T-cell (primary cell): ENCODE results near the gene SLC24A3. TPM values are rescaled to one million over a fixed set of nuclear protein-coding genes. Genes with fewer than 3 reads are reported as not detected.

Experiments used
- ATAC-seq, 4 experiments: fragments of 200-7000 bp in 3 of 4; fragments of 150-1000 bp in 1 of 4; cut with Tn5 transposase; replicated peaks in 1 of 4; 1 replicate in 3 of 4; 2 replicates in 1 of 4; pipeline ENCODE4 v1.10.0; 2021; ENCODE audit warnings: moderate library complexity in 3 of 4, mild to moderate bottlenecking in 2 of 4, moderate number of reproducible peaks in 1 of 4
- CTCF ChIA-PET, 2 donors: fragments of 300-600 bp; sonication (Branson Sonifier 250); formaldehyde crosslinking; loops; one replicate each; lab custom pipeline; 2022; ENCODE audit warnings: antibody characterized with exemption in 2 of 2; lab: Charles Lee
- POLR2A ChIA-PET, 2 donors: fragments of 300-600 bp; sonication (Branson Sonifier 250); formaldehyde crosslinking; loops; one replicate each; lab custom pipeline; 2022; ENCODE audit warnings: antibody characterized with exemption in 2 of 2; lab: Charles Lee
- DNase-seq, 35 experiments: peaks; one replicate each; pipeline versions ENCODE4 v3.0.0 to v3.0.0-alpha.2; 2013 to 2023
- H3K27ac ChIP-seq: one replicate; pipeline ENCODE4 v1.5.1; 2013; ENCODE audit warnings: low read length
- H3K27me3 ChIP-seq, 2 experiments: replicated peaks in 1 of 2; 1 replicate in 1 of 2; 2 replicates in 1 of 2; pipeline versions ENCODE4 v1.6.1 to v1.7.0; 2013; ENCODE audit warnings: low read length in 1 of 2, mixed read lengths in 1 of 2; ENCODE audit not compliant: control insufficient read depth in 2 of 2, insufficient read depth in 2 of 2; ENCODE audit errors: extremely low read depth in 1 of 2
- H3K36me3 ChIP-seq, 2 donors: 1 replicate in 1 of 2; 2 replicates in 1 of 2; pipeline versions ENCODE4 v1.6.1 to v1.7.0; 2013; ENCODE audit warnings: low read length in 1 of 2; ENCODE audit not compliant: control insufficient read depth in 2 of 2, insufficient read depth in 1 of 2; ENCODE audit errors: extremely low read depth in 1 of 2
- H3K4me1 ChIP-seq, 2 experiments: 1 replicate in 1 of 2; 2 replicates in 1 of 2; pipeline versions ENCODE4 v1.6.1 to v1.7.0; 2013; ENCODE audit warnings: low read length in 2 of 2, mixed read lengths in 1 of 2; ENCODE audit not compliant: insufficient read depth in 2 of 2, control insufficient read depth in 1 of 2; ENCODE audit errors: extremely low read depth in 1 of 2
- H3K4me3 ChIP-seq, 2 donors: 1 replicate in 1 of 2; 2 replicates in 1 of 2; pipeline versions ENCODE4 v1.5.1 to v1.7.0; 2013; ENCODE audit warnings: mild to moderate bottlenecking in 2 of 2, low read length in 1 of 2, moderate library complexity in 1 of 2; ENCODE audit not compliant: control insufficient read depth in 1 of 2; ENCODE audit errors: extremely low read depth in 1 of 2
- H3K9me3 ChIP-seq: 2 replicates; pipeline ENCODE4 v1.7.0; 2013
- H3K27ac Mint-ChIP-seq, 2 donors: one replicate each; pipeline ENCODE4 v1.8.0; 2020 to 2021; ENCODE audit warnings: mild to moderate bottlenecking in 2 of 2, mixed read lengths in 2 of 2
- H3K27me3 Mint-ChIP-seq, 2 donors: one replicate each; pipeline ENCODE4 v1.8.0; 2021 to 2022; ENCODE audit warnings: mixed read lengths in 2 of 2
- H3K36me3 Mint-ChIP-seq: one replicate; pipeline ENCODE4 v1.8.0; 2021; ENCODE audit warnings: mixed read lengths
- H3K4me1 Mint-ChIP-seq, 3 donors: one replicate each; pipeline ENCODE4 v1.8.0; 2020 to 2022; ENCODE audit warnings: mixed read lengths in 3 of 3, mild to moderate bottlenecking in 1 of 3
- H3K4me3 Mint-ChIP-seq, 3 donors: one replicate each; pipeline ENCODE4 v1.8.0; 2020 to 2022; ENCODE audit warnings: mild to moderate bottlenecking in 3 of 3, mixed read lengths in 3 of 3, moderate library complexity in 3 of 3
- H3K9me3 Mint-ChIP-seq, 3 donors: one replicate each; pipeline ENCODE4 v1.8.0; 2020 to 2022; ENCODE audit warnings: mixed read lengths in 3 of 3
- WGBS: methylation state at CpG from one replicate; pipeline ENCODE4 v1.1.5; 2013; ENCODE audit warnings: missing lambda C conversion rate; ENCODE audit not compliant: insufficient coverage; 5-methylcytosine and 5-hydroxymethylcytosine counted together
- total RNA-seq, 35 experiments: library from RNA in 6 of 35; stranded (reverse) in 6 of 35; fragments of 120-200 nt in 1 of 35; gene quantifications; one replicate each; pipeline versions ENCODE4 v1.2.1 to v1.2.4 and lab custom pipeline; 2013 to 2026

SLC24A3 gene
- total RNA-seq, 5 donors from 2014 or later (not counting 1 experiment from before 2014, with no cell fraction given) = 0.06 to 0.25 (median 0.12) TPM

DNA sequence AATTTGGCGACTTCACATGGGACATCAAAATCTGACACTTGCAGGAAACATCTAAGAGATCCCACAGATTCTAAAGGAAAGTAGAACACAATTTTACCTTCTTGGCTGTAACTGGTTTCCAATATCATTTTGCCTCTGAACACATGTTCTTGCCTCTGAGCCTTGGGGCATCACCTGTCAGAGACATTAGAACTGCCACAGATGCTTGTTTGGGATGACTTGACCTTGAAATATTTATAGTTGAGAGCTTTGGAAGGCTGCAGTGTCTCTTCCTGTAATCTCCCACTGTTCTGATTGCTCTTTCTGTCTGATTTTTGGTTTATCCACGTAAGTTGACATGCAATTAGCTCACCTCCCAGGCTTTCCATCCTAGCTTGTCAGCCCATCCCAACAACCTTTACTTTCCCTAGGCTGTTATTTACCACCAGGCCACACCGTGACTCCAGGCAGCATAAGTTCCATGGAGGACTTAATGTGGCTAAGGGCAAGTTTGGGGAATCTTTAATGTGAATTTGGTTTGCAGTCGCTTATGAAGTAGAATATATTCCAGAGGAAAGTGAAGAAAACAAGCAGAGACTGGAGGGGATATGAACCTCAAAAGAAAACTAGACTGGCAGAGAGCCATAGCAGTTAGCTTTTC lies 289.2 kb downstream of the SLC24A3 start:
- no peak overlapping the region for H3K4me3 Mint-ChIP-seq
- CTCF ChIA-PET = no interaction called here
- no peaks in the 10 kb centered on the region for H3K4me1 ChIP-seq
- H3K4me3 ChIP-seq = no peak overlapping the region
- no peaks in the 10 kb centered on the region for H3K27me3 ChIP-seq
- ATAC-seq (no peak), DNase-seq (no peak)
- no peaks in the 10 kb centered on the region for H3K36me3 Mint-ChIP-seq
- H3K9me3 Mint-ChIP-seq = no peaks in the 10 kb centered on the region
- peaks cover 2 to 4% of the 10 kb centered on the region in 2 donors for H3K27me3 Mint-ChIP-seq
- H3K4me1 Mint-ChIP-seq = peaks cover 3 to 6% (median 3%) of the 10 kb centered on the region in 3 donors
- H3K9me3 ChIP-seq = no peaks in the 10 kb centered on the region
- H3K27ac ChIP-seq = no peak overlapping the region
- WGBS = 100% methylated on average over 2 of the region's 4 CpGs
- no peaks in the 10 kb centered on the region for H3K36me3 ChIP-seq
- no peak overlapping the region for H3K27ac Mint-ChIP-seq
- POLR2A ChIA-PET = no interaction called here

DNA sequence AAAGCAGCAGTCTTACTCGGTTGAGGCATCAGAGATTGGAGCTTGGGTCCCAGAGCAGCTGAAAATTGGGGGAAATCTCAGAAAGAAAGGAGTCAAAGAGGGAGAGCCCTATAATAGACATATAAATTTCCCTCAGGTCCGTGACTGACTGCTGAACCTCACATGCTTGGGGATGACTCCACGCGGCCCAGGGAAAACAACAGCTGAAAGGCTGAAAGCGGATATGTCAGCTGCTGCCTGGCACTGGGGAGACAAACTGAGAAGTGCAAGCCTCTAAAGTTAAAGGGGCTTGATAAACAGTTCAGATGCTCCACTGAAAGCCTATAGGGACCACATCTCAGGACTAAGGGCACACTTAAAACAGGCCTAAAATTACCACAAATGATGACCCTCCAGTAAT lies 289.7 kb downstream of the SLC24A3 start:
- H3K4me1 Mint-ChIP-seq = peaks cover 3 to 6% (median 3%) of the 10 kb centered on the region in 3 donors
- Histone ChIP-seq H3K9me3 (no peaks in the 10 kb centered on the region), H3K27me3 (no peaks in the 10 kb centered on the region), H3K27ac (no peak overlapping the region), H3K36me3 (no peaks in the 10 kb centered on the region), H3K4me1 (no peaks in the 10 kb centered on the region), H3K4me3 (no peak overlapping the region)
- H3K4me3 Mint-ChIP-seq = no peak overlapping the region
- H3K27ac Mint-ChIP-seq = no peak overlapping the region
- no peaks in the 10 kb centered on the region for H3K9me3 Mint-ChIP-seq
- H3K36me3 Mint-ChIP-seq = no peaks in the 10 kb centered on the region
- DNase-seq (no peak), ATAC-seq (no peak)
- CTCF ChIA-PET = no interaction called here
- H3K27me3 Mint-ChIP-seq = peaks cover 2 to 4% of the 10 kb centered on the region in 2 donors
- POLR2A ChIA-PET = no interaction called here
- WGBS = 96% methylated on average over 3 of the region's 5 CpGs

DNA sequence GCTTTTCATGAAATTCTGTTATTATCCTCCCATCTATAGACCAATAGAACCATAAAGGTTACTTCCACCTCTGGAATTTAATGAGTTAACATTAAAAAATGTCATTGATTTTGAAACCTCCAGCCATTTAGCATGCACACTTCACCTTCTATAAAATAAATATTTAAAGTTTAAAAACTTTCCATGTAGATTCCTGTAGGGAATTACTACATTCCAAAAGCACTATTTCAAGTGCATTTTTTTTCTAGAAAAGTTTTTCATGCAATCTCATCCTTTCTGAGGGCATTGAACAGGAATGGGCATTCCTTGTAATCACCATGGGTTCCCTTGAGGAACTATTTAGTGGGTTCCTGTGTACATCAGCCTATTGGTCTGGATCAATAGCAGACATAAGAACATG lies 291.8 kb downstream of the SLC24A3 start:
- POLR2A ChIA-PET = no interaction called here
- Histone ChIP-seq H3K27me3 (no peaks in the 10 kb centered on the region), H3K4me3 (no peak overlapping the region), H3K4me1 (no peaks in the 10 kb centered on the region), H3K9me3 (no peaks in the 10 kb centered on the region), H3K27ac (no peak overlapping the region), H3K36me3 (no peaks in the 10 kb centered on the region)
- DNase-seq = no peak
- H3K4me1 Mint-ChIP-seq = peaks cover 0 to 5% (median 3%) of the 10 kb centered on the region in 3 donors
- H3K27me3 Mint-ChIP-seq = peaks cover 2 to 4% of the 10 kb centered on the region in 2 donors
- CTCF ChIA-PET = no interaction called here
- no peak overlapping the region for H3K4me3 Mint-ChIP-seq
- H3K9me3 Mint-ChIP-seq = no peaks in the 10 kb centered on the region
- H3K27ac Mint-ChIP-seq = no peak overlapping the region
- no peak for ATAC-seq
- H3K36me3 Mint-ChIP-seq = no peaks in the 10 kb centered on the region

DNA sequence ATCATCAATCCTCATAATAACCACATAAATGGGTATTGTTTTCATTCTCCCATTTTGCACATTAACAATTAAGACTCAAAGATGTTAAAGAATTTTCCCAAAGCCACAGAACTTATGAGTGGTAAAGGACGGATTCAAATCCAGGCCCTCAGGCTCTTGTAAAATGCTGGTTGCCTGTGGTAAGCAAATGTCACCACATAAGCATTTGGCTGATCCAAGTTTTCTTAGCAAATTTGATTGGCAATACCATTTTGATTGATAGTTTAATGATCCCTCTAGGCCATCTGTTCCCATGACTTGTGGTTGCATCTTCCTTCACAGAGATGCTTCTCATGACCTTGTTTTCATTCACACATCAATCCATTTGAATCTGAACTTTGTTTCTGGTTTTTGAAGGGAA lies 293.6 kb downstream of the SLC24A3 start:
- Histone ChIP-seq H3K27me3 (no peaks in the 10 kb centered on the region), H3K4me3 (no peak overlapping the region), H3K36me3 (no peaks in the 10 kb centered on the region), H3K27ac (no peak overlapping the region), H3K4me1 (no peaks in the 10 kb centered on the region), H3K9me3 (no peaks in the 10 kb centered on the region)
- Mint-ChIP-seq H3K27me3 (peaks cover 2 to 4% of the 10 kb centered on the region in 2 donors), H3K4me3 (no peak overlapping the region), H3K36me3 (no peaks in the 10 kb centered on the region), H3K27ac (no peak overlapping the region), H3K9me3 (no peaks in the 10 kb centered on the region), H3K4me1 (peaks cover 0 to 5% (median 3%) of the 10 kb centered on the region in 3 donors)
- POLR2A ChIA-PET = no interaction called here
- no peak for ATAC-seq
- WGBS = 60% methylated on average over 1 of the region's 1 CpG
- DNase-seq = no peak
- CTCF ChIA-PET = no interaction called here

DNA sequence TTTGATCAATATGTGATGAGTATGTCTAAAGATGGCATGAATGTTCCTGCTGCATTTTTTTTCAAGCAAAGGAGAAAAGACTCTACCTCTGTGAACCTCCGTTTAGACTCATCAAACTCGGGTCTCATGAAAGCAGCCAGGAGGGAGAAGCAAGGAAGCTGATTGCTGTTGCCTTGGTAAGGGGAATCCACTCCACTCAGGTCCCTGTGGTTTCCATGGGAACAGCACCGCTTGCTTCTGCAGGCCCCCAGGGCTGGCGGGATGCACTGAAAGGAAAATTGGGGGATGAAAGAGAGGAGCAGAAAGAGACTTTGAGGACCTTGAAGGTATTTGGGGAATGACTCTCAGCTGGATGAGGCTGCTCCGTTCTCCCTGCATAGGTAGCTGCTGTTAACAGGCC lies 296.0 kb downstream of the SLC24A3 start:
- H3K27ac Mint-ChIP-seq = no peak overlapping the region
- H3K27me3 Mint-ChIP-seq = no peaks in the 10 kb centered on the region
- no peak overlapping the region for H3K4me3 Mint-ChIP-seq
- Histone ChIP-seq H3K4me3 (no peak overlapping the region), H3K27me3 (no peaks in the 10 kb centered on the region), H3K9me3 (no peaks in the 10 kb centered on the region), H3K27ac (no peak overlapping the region), H3K36me3 (no peaks in the 10 kb centered on the region), H3K4me1 (no peaks in the 10 kb centered on the region)
- ChIA-PET POLR2A (no interaction called here), CTCF (no interaction called here)
- DNase-seq (no peak), ATAC-seq (no peak)
- H3K4me1 Mint-ChIP-seq = peaks cover 0 to 5% (median 3%) of the 10 kb centered on the region in 3 donors
- WGBS = 96% methylated on average over 4 of the region's 5 CpGs
- no peaks in the 10 kb centered on the region for H3K36me3 Mint-ChIP-seq
- no peaks in the 10 kb centered on the region for H3K9me3 Mint-ChIP-seq

DNA sequence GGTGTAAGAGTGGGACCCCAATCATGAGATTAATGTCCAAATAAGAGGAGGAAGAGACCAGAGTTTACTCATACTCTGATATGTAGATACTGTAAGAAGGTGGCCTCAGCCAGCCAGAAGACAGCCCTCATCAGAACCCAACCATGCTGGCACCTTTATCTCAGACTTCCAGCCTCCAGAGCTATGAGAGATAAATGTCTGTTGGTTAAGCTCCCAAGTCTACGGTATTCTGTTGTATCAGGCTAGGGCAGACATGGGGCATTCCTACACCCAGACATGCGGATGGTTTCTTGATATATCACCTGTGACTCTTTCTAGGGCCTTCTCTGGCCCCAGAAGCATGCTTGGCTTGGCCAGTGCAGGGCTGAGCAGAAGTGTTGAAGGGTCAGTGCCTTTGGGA lies 298.2 kb downstream of the SLC24A3 start:
- H3K27ac ChIP-seq = no peak overlapping the region
- WGBS = 100% methylated on average over 2 of the region's 2 CpGs
- Mint-ChIP-seq H3K9me3 (no peaks in the 10 kb centered on the region), H3K4me3 (no peak overlapping the region), H3K36me3 (no peaks in the 10 kb centered on the region), H3K27ac (no peak overlapping the region), H3K27me3 (no peaks in the 10 kb centered on the region), H3K4me1 (peaks cover 0 to 5% (median 3%) of the 10 kb centered on the region in 3 donors)
- no peak for ATAC-seq
- no peaks in the 10 kb centered on the region for H3K27me3 ChIP-seq
- no peak for DNase-seq
- ChIA-PET CTCF (no interaction called here), POLR2A (no interaction called here)
- H3K9me3 ChIP-seq = no peaks in the 10 kb centered on the region
- no peak overlapping the region for H3K4me3 ChIP-seq
- H3K36me3 ChIP-seq = no peaks in the 10 kb centered on the region
- no peaks in the 10 kb centered on the region for H3K4me1 ChIP-seq

DNA sequence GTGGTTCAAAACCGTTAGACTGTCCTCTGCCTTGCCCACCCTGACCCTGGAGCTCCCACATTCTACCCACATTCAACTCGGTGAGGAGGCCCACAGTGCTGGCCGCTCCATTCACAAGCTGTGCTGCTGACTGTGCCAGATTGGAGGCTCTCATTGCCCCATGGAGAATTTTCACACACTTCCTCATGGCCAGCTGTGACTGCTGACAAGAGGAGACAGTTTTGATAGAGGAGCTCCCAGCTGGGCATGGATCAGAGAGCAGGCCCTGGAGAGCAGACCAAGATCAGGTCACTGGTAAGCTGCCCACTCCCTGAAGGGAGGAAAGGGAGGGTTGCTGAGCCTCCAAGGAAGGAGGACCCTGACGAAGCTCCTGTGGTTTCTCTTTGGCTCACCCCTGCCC lies 299.5 kb downstream of the SLC24A3 start:
- Histone ChIP-seq H3K36me3 (no peaks in the 10 kb centered on the region), H3K27ac (no peak overlapping the region), H3K9me3 (no peaks in the 10 kb centered on the region), H3K4me1 (no peaks in the 10 kb centered on the region), H3K27me3 (peaks cover 0 to 3% of the 10 kb centered on the region in 2 experiments), H3K4me3 (no peak overlapping the region)
- no peaks in the 10 kb centered on the region for H3K36me3 Mint-ChIP-seq
- ATAC-seq (no peak), DNase-seq (no peak)
- peaks cover 0 to 5% (median 3%) of the 10 kb centered on the region in 3 donors for H3K4me1 Mint-ChIP-seq
- H3K9me3 Mint-ChIP-seq = no peaks in the 10 kb centered on the region
- H3K4me3 Mint-ChIP-seq = no peak overlapping the region
- ChIA-PET POLR2A (no interaction called here), CTCF (no interaction called here)
- H3K27ac Mint-ChIP-seq = no peak overlapping the region
- WGBS = 79% methylated on average over 3 of the region's 4 CpGs
- H3K27me3 Mint-ChIP-seq = no peaks in the 10 kb centered on the region
